ENCODE results near the gene SNRK.

The SNRK gene

DNA sequence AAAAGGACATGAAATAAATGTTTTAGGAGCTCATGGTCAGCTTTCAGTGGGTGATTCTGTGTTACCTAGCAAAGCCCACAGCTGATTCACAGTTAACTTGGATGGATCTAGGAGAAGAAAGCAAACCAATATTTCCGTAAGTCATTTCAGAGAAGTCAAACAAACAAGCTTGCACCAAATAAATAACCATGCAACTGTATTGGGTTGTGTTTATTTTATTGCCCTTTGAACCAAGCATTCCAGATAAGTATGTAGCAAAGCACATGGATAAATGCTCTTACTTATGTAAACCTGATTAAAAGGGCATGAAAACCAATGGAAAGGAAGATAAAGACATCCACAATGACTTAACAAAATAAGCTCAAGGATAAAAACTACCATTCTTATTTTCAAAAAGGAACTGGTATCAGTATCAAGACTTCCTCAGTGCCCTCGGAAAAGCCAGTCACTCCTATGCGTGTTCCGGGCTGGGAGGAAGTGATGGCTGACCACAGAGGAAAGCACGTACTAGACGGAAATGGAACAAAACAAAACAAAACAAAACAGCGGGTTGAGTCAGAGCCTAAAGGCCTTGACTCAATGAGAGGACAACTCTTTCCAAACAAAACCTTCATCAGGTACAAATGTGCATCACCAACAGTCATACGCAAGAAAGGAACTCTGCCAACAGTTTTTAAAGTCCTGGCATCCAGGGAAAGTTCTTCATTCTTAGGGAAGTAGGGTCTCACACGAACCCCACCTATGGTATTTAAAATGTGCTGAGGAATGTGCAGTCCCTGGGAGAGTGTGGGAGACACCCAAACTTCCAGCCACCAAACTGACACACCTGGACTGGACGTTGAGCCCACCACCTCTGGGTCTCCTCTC is 103.3 kb downstream of the SNRK start (continued):
- TF ChIP-seq ZNF112 (tag by site-specific recombination; IDR thresholded peaks at IDR 0.05) (no peak), ZNF530 (tag by site-specific recombination; IDR thresholded peaks at IDR 0.05; ENCODE audit: low read depth) (no peak), ZNF670 (tag by site-specific recombination; IDR thresholded peaks at IDR 0.05; ENCODE audit: low read depth) (no peak), ZNF221 (tag by site-specific recombination; IDR thresholded peaks at IDR 0.05; ENCODE audit: borderline replicate concordance) (no peak), TRIM28 (IDR thresholded peaks at IDR 0.05; ENCODE audit: borderline replicate concordance, low read length) (no peak), ZBTB1 (tag by site-specific recombination; IDR thresholded peaks at IDR 0.05) (no peak), ZNF600 (tag by site-specific recombination; IDR thresholded peaks at IDR 0.05) (no peak)
- TF ChIP-seq, protein P1, sequence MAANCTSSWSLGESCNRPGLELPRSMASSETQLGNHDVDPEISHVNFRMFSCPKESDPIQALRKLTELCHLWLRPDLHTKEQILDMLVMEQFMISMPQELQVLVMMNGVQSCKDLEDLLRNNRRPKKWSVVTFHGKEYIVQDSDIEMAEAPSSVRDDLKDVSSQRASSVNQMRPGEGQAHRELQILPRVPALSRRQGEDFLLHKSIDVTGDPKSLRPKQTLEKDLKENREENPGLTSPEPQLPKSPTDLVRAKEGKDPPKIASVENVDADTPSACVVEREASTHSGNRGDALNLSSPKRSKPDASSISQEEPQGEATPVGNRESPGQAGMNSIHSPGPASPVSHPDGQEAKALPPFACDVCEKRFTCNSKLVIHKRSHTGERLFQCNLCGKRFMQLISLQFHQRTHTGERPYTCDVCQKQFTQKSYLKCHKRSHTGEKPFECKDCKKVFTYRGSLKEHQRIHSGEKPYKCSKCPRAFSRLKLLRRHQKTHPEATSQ (tag by site-specific recombination; IDR thresholded peaks at IDR 0.05): no peak
- TF ChIP-seq, protein P2, sequence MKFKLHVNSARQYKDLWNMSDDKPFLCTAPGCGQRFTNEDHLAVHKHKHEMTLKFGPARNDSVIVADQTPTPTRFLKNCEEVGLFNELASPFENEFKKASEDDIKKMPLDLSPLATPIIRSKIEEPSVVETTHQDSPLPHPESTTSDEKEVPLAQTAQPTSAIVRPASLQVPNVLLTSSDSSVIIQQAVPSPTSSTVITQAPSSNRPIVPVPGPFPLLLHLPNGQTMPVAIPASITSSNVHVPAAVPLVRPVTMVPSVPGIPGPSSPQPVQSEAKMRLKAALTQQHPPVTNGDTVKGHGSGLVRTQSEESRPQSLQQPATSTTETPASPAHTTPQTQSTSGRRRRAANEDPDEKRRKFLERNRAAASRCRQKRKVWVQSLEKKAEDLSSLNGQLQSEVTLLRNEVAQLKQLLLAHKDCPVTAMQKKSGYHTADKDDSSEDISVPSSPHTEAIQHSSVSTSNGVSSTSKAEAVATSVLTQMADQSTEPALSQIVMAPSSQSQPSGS (tag by site-specific recombination; IDR thresholded peaks at IDR 0.05; ENCODE audit: low read depth): no peak

DNA sequence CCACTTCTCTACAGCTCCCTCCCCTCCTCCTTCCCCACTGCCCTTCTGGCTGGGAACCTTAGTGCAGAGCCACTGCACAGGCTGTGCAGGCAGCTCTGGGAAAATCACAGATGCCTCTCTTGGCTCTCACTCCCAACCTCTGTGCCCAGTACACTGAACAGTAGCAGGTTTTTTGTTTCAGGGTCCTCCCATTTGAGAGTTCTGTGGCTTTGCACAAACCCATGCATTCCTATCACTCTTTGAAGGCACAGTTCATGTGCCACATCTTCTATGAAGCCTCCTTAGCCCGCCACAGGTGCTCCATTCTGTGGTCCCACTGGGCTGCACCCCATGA is 103.9 kb downstream of the SNRK start:
- ChIA-PET CTCF (no interaction called here), POLR2A (no interaction called here)
- TF ChIP-seq ZNF155 (tag by site-specific recombination; IDR thresholded peaks at IDR 0.05) (no peak), FEZF1 (tag by site-specific recombination; IDR thresholded peaks at IDR 0.05) (no peak), ZNF157 (tag by site-specific recombination; IDR thresholded peaks at IDR 0.05) (no peak), ZNF624 (tag by site-specific recombination; IDR thresholded peaks at IDR 0.05) (no peak), GLIS1 (tag by site-specific recombination; IDR thresholded peaks at IDR 0.05) (no peak), ZNF561 (tag by site-specific recombination; IDR thresholded peaks at IDR 0.05; ENCODE audit: borderline replicate concordance) (no peak), GFI1B (tag by site-specific recombination; IDR thresholded peaks at IDR 0.05) (no peak), ZNF10 (tag by site-specific recombination; IDR thresholded peaks at IDR 0.05) (no peak)
- TF ChIP-seq, protein P3, sequence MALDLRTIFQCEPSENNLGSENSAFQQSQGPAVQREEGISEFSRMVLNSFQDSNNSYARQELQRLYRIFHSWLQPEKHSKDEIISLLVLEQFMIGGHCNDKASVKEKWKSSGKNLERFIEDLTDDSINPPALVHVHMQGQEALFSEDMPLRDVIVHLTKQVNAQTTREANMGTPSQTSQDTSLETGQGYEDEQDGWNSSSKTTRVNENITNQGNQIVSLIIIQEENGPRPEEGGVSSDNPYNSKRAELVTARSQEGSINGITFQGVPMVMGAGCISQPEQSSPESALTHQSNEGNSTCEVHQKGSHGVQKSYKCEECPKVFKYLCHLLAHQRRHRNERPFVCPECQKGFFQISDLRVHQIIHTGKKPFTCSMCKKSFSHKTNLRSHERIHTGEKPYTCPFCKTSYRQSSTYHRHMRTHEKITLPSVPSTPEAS (tag by site-specific recombination; IDR thresholded peaks at IDR 0.05): no peak
- Histone ChIP-seq H3K27ac (ENCODE audit: extremely low read depth, low read depth, low read length) (no peak overlapping the region), H3K4me3 (ENCODE audit: low read depth, low read length) (no peak overlapping the region), H3K9me3 (ENCODE audit: control insufficient read depth, insufficient read depth, low read depth, low read length) (no peaks in the 10 kb centered on the region), H3K4me1 (ENCODE audit: control insufficient read depth, insufficient read depth, low read length) (no peaks in the 10 kb centered on the region), H3K36me3 (ENCODE audit: control insufficient read depth in 2 of 2, insufficient read depth in 1 of 2, low read length in 2 of 2) (no peaks in the 10 kb centered on the region)

DNA sequence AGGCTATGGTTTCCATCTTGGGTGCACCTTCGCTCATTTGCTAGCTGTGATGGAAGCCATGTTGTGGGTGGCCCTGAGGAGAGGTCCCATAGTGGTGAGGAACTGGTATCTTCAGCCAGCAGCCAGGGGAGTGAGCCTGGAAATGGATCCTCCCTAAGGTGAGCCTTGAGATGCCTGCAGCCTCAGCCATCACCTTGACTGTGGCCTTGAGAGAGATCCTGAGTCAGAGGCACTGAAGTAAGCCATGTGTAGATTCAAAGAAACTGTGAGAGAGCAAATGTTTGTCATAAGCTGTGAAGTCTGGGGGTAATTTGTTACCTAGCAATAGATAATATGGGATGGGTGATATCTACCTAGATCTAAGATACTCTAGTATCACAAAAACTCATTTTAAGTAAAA is 105.3 kb downstream of the SNRK start:
- ChIA-PET POLR2A (no interaction called here), CTCF (interaction anchor here (0.9 kb wide), 1 partner anchor 13 kb away, joined by 3 read pairs; no protein-coding TSS in a partner anchor)
- H3K4me1 ChIP-seq (ENCODE audit: control insufficient read depth, insufficient read depth, low read length): no peaks in the 10 kb centered on the region
- H3K4me3 ChIP-seq (ENCODE audit: low read depth, low read length): no peak overlapping the region
- H3K27ac ChIP-seq (ENCODE audit: extremely low read depth, low read depth, low read length): no peak overlapping the region
- H3K9me3 ChIP-seq (ENCODE audit: control insufficient read depth, insufficient read depth, low read depth, low read length): no peaks in the 10 kb centered on the region
- no peaks in the 10 kb centered on the region for H3K36me3 ChIP-seq (ENCODE audit: control insufficient read depth in 2 of 2, insufficient read depth in 1 of 2, low read length in 2 of 2)
- TF ChIP-seq, protein P4, sequence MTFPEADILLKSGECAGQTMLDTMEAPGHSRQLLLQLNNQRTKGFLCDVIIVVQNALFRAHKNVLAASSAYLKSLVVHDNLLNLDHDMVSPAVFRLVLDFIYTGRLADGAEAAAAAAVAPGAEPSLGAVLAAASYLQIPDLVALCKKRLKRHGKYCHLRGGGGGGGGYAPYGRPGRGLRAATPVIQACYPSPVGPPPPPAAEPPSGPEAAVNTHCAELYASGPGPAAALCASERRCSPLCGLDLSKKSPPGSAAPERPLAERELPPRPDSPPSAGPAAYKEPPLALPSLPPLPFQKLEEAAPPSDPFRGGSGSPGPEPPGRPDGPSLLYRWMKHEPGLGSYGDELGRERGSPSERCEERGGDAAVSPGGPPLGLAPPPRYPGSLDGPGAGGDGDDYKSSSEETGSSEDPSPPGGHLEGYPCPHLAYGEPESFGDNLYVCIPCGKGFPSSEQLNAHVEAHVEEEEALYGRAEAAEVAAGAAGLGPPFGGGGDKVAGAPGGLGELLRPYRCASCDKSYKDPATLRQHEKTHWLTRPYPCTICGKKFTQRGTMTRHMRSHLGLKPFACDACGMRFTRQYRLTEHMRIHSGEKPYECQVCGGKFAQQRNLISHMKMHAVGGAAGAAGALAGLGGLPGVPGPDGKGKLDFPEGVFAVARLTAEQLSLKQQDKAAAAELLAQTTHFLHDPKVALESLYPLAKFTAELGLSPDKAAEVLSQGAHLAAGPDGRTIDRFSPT (tag by site-specific recombination; IDR thresholded peaks at IDR 0.05): no peak
- no peak for TF ChIP-seq ZNF132 (tag by site-specific recombination; IDR thresholded peaks at IDR 0.05; ENCODE audit: borderline replicate concordance)
- TF ChIP-seq ZNF561 (tag by site-specific recombination; IDR thresholded peaks at IDR 0.05; ENCODE audit: borderline replicate concordance): no peak
- no peak for TF ChIP-seq SP2 (tag by site-specific recombination; IDR thresholded peaks at IDR 0.05)
- no peak for TF ChIP-seq ZNF501 (tag by site-specific recombination; IDR thresholded peaks at IDR 0.05)
- no peak for TF ChIP-seq SP7 (tag by site-specific recombination; IDR thresholded peaks at IDR 0.05)

Measured in HEK293 (cell line).